Measurements from ENCODE around the gene TRIM24.
"Not testable (repeated sequence)": the region's sequence is repeated elsewhere in the genome, so short reads cannot be mapped to it uniquely, and the experiment has no call there.

Gene TRIM24

DNA sequence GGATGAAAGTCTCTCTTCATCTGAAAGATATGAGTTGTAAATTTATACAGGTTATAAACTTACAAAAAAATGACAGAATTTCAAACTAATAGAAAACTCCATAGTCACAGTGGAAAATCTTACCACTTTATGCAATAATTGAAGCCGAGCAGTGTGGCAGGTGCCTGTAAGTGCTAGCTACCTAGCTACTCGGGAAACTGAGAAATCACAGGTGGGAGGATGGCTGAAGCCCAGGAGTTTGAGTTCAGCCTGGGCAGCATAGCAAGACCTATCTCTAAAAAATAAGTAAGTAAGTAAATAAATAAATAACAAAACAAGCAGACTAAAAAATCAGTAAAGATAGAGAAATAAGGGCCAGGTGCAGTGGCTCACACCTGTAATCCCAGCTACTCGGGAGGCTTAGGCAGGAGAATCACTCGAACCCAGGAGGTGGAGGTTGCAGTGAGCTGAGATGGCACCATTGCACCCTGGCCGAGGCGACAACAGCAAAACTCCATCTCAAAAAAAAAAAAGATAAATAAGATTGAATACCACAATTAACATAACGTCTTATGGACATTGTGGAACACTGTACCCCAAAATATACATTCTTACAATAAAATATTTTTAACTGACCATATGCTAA is 61.9 kb downstream of the TRIM24 start:
- H3K4me1 Mint-ChIP-seq (ENCODE audit: low read depth) = no peaks in the 10 kb centered on the region
- no peak overlapping the region for H3K4me3 Mint-ChIP-seq
- no peaks in the 10 kb centered on the region for H3K27me3 Mint-ChIP-seq (ENCODE audit: low read depth)
- H3K36me3 Mint-ChIP-seq (ENCODE audit: low read depth) = peaks cover 54% of the 10 kb centered on the region
- H3K27ac Mint-ChIP-seq = no peak overlapping the region
- peaks cover 17% of the 10 kb centered on the region for H3K9me3 Mint-ChIP-seq

DNA sequence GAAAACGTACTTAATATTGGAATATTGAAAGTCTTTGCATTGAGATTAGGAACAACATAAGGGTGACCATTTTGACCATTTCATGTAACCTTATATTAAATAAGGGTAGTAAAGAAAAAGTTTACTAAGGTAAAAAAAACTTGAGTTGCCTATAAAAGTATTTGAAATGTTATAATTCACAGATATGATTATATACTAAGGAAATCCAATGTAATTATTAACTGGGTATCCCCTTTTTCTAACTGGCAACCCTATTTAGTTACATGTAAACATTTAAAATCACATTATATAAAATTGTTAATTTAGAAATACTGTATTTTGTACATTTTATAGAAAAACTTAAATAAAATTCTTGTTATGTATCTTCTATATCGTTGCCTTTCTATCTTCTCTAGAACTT is 64.2 kb downstream of the TRIM24 start:
- no peak overlapping the region for H3K4me3 Mint-ChIP-seq
- H3K27ac Mint-ChIP-seq = no peak overlapping the region
- peaks cover 63% of the 10 kb centered on the region for H3K36me3 Mint-ChIP-seq (ENCODE audit: low read depth)
- H3K4me1 Mint-ChIP-seq (ENCODE audit: low read depth) = no peaks in the 10 kb centered on the region
- H3K9me3 Mint-ChIP-seq = peaks cover 32% of the 10 kb centered on the region
- no peaks in the 10 kb centered on the region for H3K27me3 Mint-ChIP-seq (ENCODE audit: low read depth)

DNA sequence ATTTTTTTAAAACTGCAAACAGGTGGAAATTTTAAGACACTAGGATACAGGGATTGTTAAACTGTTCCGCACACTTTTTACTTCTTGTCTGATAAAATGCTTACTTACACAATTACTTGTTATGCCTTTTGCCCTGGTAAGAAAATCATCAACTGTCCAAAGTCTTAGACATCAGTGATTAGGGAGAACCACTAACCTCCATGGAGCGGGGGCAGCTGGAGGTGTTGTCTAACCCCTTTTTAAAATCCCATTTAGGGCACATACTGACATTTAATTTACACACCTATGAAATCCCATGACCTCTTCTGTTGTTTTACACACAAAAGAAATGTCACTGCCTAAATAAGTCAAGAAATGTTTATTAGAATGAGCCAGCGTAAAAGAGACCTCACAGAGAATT is 65.7 kb downstream of the TRIM24 start:
- peaks cover 40% of the 10 kb centered on the region for H3K9me3 Mint-ChIP-seq
- no peak overlapping the region for H3K27ac Mint-ChIP-seq
- no peak overlapping the region for H3K4me3 Mint-ChIP-seq
- H3K36me3 Mint-ChIP-seq (ENCODE audit: low read depth) = peaks cover 58% of the 10 kb centered on the region
- no peaks in the 10 kb centered on the region for H3K4me1 Mint-ChIP-seq (ENCODE audit: low read depth)
- H3K27me3 Mint-ChIP-seq (ENCODE audit: low read depth) = no peaks in the 10 kb centered on the region

DNA sequence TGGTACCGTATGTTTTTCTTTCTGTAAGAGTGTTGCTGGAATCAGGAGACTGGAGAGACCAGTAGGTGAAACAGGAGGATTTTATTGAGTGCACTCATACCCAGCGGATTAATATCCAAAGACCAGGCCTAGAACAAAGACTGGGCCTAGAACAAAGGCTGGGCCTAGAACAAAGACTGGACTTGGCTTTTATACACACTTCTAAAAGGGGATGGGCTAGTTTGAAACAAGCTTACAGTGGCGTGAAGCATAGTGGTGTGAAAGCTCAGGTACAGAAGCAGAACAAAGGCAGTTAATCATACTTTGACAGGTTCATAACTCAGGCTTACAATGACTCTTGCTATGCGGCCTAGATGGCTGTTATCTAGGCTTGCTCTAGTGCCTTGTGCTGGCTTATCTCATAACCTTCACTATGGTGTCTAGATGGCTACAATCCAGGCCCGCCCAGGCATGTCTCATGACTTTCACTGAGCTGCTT is 67.7 kb downstream of the TRIM24 start:
- Mint-ChIP-seq H3K9me3 (peaks cover 43% of the 10 kb centered on the region), H3K4me1 (ENCODE audit: low read depth) (no peaks in the 10 kb centered on the region), H3K27me3 (ENCODE audit: low read depth) (no peaks in the 10 kb centered on the region), H3K36me3 (ENCODE audit: low read depth) (peaks cover 61% of the 10 kb centered on the region), H3K4me3 (no peak overlapping the region), H3K27ac (no peak overlapping the region)

DNA sequence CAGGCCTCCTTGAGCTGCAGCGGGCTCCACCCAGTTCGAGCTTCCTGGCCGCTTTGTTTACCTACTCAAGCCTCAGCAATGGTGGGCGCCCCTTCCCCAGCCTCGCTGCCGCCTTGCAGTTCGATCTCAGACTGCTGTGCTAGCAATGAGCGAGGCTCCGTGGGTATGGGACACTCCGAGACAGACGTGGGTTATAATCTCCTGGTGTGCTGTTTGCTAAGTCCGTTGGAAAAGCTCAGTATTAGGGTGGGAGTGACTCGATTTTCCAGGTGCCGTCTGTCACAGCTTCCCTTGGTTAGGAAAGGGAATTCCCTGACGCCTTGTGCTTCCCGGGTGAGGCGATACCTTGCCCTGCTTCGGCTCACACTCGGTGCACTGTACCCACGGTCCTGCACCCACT is 76.8 kb downstream of the TRIM24 start:
- Mint-ChIP-seq H3K9me3 (peaks cover 21% of the 10 kb centered on the region), H3K36me3 (ENCODE audit: low read depth) (peaks cover 58% of the 10 kb centered on the region)
- H3K4me1 Mint-ChIP-seq (ENCODE audit: low read depth); H3K27ac Mint-ChIP-seq; H3K4me3 Mint-ChIP-seq; H3K27me3 Mint-ChIP-seq (ENCODE audit: low read depth): not testable (repeated sequence)

DNA sequence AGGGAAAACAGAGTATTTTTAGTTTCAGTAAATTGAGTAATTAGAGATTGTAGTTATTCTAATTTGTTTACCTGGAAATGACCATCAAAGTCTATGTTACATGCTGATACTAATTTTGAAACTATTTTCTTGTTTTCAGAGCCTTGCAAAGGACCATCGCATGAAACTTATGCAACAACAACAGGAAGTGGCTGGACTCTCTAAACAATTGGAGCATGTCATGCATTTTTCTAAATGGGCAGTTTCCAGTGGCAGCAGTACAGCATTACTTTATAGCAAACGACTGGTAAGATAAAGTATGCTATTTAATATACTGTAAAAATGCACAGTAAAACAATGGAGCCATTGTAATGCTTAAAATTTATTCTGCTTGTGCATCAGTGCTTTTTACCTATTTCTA is 78.5 kb downstream of the TRIM24 start:
- H3K36me3 Mint-ChIP-seq (ENCODE audit: low read depth) = peaks cover 54% of the 10 kb centered on the region
- H3K9me3 Mint-ChIP-seq = peaks cover 13% of the 10 kb centered on the region
- peaks cover 7% of the 10 kb centered on the region for H3K4me1 Mint-ChIP-seq (ENCODE audit: low read depth)
- no peak overlapping the region for H3K27ac Mint-ChIP-seq
- no peak overlapping the region for H3K4me3 Mint-ChIP-seq
- no peaks in the 10 kb centered on the region for H3K27me3 Mint-ChIP-seq (ENCODE audit: low read depth)

DNA sequence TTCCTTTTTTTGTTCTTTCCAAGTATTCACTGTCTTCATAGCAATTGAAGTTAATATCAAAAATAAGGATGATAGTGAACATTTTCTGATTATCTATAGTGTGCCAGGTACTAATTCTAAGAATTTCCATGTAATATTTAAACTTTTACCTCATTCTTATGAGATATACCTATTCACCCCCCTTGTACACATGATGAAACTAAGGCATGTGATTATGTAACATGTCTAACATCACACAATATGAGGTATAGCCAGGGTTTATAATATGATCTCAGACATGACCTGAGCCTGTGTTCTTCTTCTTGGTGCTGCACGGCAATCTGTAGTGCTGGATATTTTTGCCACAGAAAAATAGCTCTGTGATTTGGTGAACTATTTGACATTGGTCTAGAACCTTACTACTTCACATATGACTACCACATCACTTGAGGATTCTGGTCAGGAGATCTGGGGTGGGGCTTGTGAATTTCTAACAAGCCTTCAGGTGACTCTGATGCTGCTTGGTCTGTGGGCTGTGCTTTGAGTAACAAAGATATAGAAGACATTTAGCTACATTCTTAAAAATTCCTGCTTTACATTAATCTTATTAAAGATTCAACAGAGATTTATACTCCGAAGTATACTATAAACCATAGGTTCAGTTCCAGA is 79.1 kb downstream of the TRIM24 start:
- Mint-ChIP-seq H3K27ac (no peak overlapping the region), H3K9me3 (peaks cover 11% of the 10 kb centered on the region), H3K4me3 (no peak overlapping the region), H3K36me3 (ENCODE audit: low read depth) (peaks cover 54% of the 10 kb centered on the region), H3K4me1 (ENCODE audit: low read depth) (peaks cover 7% of the 10 kb centered on the region), H3K27me3 (ENCODE audit: low read depth) (no peaks in the 10 kb centered on the region)

DNA sequence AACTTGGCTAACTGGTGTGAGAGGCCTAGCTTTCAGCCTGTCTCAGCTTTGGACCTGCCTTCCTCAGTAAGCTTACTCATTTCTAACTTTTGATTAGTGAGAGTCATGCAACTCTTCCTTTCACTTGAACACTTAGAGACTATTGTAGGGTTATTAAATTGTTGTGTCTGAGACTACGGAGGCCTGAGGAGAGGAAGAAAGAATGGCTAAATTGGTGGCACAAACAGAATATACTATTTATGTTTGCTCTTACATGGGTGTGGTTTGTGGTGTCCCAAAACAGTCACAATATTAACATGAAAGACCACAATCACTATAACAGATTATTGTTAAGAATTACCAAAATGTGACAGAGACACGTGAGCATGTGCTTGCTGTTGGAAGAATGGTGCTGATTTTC is 82.1 kb downstream of the TRIM24 start:
- no peak overlapping the region for H3K27ac Mint-ChIP-seq
- no peak overlapping the region for H3K4me3 Mint-ChIP-seq
- H3K36me3 Mint-ChIP-seq (ENCODE audit: low read depth) = peaks cover 61% of the 10 kb centered on the region
- peaks cover 7% of the 10 kb centered on the region for H3K4me1 Mint-ChIP-seq (ENCODE audit: low read depth)
- no peaks in the 10 kb centered on the region for H3K27me3 Mint-ChIP-seq (ENCODE audit: low read depth)
- H3K9me3 Mint-ChIP-seq = peaks cover 23% of the 10 kb centered on the region

DNA sequence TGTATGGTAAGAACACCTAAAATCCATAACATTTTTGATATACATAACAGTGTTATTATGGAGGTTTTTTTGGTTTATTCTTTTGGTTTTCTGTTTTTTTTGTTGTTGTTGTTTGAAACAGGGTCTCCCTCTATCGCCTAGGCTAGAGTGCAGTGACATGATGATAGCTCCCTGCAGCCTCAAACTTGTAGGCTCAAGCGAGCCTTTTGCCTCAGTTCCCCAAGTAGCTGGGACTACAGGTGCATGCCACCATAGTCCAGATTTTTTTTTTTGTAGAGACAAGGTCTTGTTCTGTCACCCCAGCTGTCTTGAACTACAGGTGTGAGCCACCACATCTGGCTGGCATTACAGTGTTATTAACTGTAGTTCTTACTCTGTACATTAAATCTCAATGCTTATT is 83.7 kb downstream of the TRIM24 start:
- Mint-ChIP-seq H3K4me3 (no peak overlapping the region), H3K36me3 (ENCODE audit: low read depth) (peaks cover 53% of the 10 kb centered on the region), H3K9me3 (peaks cover 23% of the 10 kb centered on the region), H3K4me1 (ENCODE audit: low read depth) (peaks cover 7% of the 10 kb centered on the region), H3K27me3 (ENCODE audit: low read depth) (no peaks in the 10 kb centered on the region), H3K27ac (no peak overlapping the region)

DNA sequence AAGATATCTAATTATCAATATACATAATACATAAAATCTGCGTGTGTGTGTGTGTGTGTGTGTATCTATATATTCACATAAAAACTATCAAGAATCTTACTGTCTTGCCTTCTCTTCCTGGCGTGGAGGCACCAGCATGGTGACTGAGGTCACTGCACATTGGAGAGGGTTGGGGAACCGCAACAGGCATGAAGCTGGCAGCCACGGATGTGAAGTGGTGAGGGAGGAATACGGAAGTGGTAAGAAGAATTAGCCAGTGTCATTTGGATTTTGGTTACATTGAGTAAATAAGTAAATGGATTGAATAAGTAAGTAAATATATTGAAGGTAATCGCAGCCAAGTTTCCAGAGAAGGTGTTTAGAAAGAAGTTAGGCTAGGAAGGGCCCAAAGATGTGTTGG is 85.1 kb downstream of the TRIM24 start:
- Mint-ChIP-seq H3K4me3 (no peak overlapping the region), H3K27me3 (ENCODE audit: low read depth) (no peaks in the 10 kb centered on the region), H3K36me3 (ENCODE audit: low read depth) (peaks cover 57% of the 10 kb centered on the region), H3K9me3 (peaks cover 23% of the 10 kb centered on the region), H3K27ac (no peak overlapping the region), H3K4me1 (ENCODE audit: low read depth) (peaks cover 12% of the 10 kb centered on the region)

DNA sequence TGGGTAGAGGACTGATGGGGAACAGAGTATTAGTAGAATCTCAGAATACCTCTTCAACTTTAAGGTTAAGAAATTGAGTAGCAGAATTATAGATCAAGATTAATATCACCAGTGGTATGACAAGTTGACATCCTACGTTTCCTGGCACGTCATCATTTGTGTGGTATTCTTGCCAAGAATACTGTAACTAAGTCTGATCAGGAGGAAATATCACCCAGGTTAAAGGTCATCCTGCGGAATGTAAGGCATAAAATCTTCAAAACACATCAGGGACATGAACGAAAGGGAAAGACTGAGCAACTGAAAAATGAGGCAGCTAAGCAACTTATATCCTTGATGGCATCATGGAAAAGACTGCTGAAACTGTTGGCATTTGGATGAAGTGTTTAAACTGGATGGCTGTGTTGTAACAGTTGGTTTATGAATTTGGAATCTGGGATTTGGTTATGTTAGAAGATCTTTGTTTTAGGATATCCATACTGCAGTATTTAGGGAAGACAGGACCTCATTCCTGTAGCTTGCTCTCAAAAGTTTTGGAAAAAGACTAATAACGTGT is 86.1 kb downstream of the TRIM24 start:
- H3K36me3 Mint-ChIP-seq (ENCODE audit: low read depth) = peaks cover 59% of the 10 kb centered on the region
- no peaks in the 10 kb centered on the region for H3K27me3 Mint-ChIP-seq (ENCODE audit: low read depth)

DNA sequence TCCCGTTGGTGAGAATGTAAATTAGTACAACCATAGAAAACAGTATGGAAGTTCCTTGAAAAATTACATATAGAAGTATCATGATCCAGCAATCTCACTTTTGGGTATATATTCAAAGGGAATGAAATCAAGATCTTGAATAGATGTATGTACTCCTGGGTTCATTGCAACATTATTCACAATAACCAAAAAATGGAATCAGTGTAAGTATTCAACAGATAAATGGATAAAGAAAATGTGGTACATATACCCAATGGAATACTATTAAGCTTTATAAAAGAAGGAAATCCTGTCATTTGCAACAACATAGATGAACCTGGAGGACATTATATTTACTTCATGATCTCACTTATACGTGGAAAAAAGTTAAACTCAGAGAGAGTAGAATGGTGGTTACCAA is 86.8 kb downstream of the TRIM24 start:
- Mint-ChIP-seq H3K27me3 (ENCODE audit: low read depth) (no peaks in the 10 kb centered on the region), H3K4me3 (no peak overlapping the region), H3K4me1 (ENCODE audit: low read depth) (peaks cover 10% of the 10 kb centered on the region), H3K36me3 (ENCODE audit: low read depth) (peaks cover 58% of the 10 kb centered on the region), H3K27ac (no peak overlapping the region), H3K9me3 (peaks cover 23% of the 10 kb centered on the region)

More for the DNA sequence above, 86.1 kb downstream of the TRIM24 start:
- peaks cover 12% of the 10 kb centered on the region for H3K4me1 Mint-ChIP-seq (ENCODE audit: low read depth)
- H3K4me3 Mint-ChIP-seq = no peak overlapping the region
- H3K9me3 Mint-ChIP-seq = peaks cover 23% of the 10 kb centered on the region
- H3K27ac Mint-ChIP-seq = no peak overlapping the region

DNA sequence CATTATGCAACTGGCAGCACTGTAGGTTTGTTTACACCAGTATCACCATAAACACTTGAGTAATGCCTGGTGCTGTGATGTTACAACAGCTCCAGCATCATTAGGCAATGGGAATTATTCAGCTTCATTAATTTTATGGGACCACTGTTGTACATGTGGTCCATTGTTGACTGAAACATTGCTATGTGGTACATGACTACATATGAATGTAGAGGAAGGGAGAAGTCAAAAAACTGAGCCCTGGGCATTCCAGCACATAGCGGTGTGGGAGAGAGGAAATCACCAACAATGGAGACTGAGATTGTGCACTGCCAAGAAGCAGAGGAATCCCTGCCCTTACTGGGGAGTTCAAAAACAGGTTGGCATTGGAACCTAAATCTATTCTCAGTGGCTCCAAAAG is 89.0 kb downstream of the TRIM24 start:
- peaks cover 20% of the 10 kb centered on the region for H3K9me3 Mint-ChIP-seq

DNA sequence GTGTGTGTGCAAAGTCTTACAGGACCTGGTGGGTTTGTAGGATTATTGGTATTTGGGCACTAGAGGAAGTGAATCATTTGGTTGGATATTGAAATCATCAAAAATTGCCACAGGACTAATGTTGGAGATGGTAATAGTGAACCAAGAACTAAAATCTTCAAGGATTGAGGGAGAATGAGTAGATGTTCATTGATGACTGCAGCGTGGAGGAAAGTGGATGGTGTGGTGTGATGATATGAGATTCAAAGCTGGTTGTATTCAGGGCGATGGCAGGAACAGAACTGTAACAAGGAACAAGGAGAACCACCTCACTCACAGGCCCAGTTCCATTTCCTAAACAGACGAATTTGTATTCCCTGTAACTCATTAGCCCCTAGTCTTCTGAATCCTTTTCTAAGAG is 90.3 kb downstream of the TRIM24 start:
- Mint-ChIP-seq H3K36me3 (ENCODE audit: low read depth) (peaks cover 63% of the 10 kb centered on the region), H3K4me1 (ENCODE audit: low read depth) (peaks cover 5% of the 10 kb centered on the region), H3K9me3 (peaks cover 14% of the 10 kb centered on the region), H3K27me3 (ENCODE audit: low read depth) (no peaks in the 10 kb centered on the region), H3K4me3 (no peak overlapping the region), H3K27ac (no peak overlapping the region)

More for the DNA sequence above, 89.0 kb downstream of the TRIM24 start:
- H3K4me1 Mint-ChIP-seq (ENCODE audit: low read depth) = peaks cover 5% of the 10 kb centered on the region
- no peaks in the 10 kb centered on the region for H3K27me3 Mint-ChIP-seq (ENCODE audit: low read depth)
- H3K27ac Mint-ChIP-seq = no peak overlapping the region
- H3K4me3 Mint-ChIP-seq = no peak overlapping the region
- peaks cover 64% of the 10 kb centered on the region for H3K36me3 Mint-ChIP-seq (ENCODE audit: low read depth)

DNA sequence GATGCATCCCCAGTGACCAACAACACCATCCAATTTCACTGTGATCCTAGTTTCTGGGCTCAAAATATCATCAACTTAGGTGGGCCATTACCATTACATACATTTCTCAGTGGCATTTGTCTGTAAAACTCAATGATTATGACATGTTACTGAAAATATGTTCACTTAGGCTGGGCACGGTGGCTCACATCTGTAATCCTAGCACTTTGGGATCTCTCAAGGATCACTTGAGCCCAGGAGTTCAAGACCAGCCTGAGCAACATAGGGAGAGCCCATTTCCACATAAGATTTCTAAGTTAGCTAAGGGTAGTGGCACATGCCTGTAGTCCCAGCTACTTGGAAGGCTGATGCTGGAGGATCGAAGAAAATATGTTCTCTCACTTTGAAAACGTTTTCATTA is 91.0 kb downstream of the TRIM24 start:
- H3K4me3 Mint-ChIP-seq = no peak overlapping the region

More for the DNA sequence above, 91.0 kb downstream of the TRIM24 start:
- no peaks in the 10 kb centered on the region for H3K27me3 Mint-ChIP-seq (ENCODE audit: low read depth)
- H3K9me3 Mint-ChIP-seq = peaks cover 16% of the 10 kb centered on the region
- H3K4me1 Mint-ChIP-seq (ENCODE audit: low read depth) = peaks cover 5% of the 10 kb centered on the region
- H3K27ac Mint-ChIP-seq = no peak overlapping the region
- peaks cover 62% of the 10 kb centered on the region for H3K36me3 Mint-ChIP-seq (ENCODE audit: low read depth)

Measured in T-helper 1 cell treated with Interleukin-12 subunit alpha and Interleukin-12 subunit beta and Interleukin-4 antibody, amounts not matched to agents 30 μg/mL and 1 μg/mL, for 36 hours (primary cell).